ENCODE measurements around the gene TRPC6. TPM values are rescaled to one million over a fixed set of nuclear protein-coding genes. Genes with fewer than 3 reads are reported as not detected.

The TRPC6 gene
- total and polyA plus RNA-seq, 9 of the 15 experiments (the other 6 are each of a cell fraction or from before 2014, with no cell fraction given) = not detected

DNA sequence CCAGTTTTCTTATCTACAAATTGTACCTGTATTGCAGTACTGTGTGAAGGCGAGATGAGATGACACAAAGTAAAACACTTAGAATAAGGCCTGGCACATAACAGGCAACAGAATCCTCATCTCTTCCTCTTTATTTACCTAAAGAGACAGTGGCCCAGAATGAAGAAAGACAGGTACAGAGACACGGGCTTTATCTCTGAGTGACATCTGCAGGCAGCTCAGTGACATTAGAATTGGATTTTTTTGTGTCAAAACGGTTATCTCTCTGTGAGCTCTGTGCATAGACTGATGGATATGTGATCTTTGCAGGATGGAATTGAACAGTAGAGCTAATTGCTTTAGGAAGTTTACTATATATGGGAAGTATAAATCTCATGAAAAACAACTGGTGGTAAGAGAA lies 36.2 kb upstream of the TRPC6 start:
- in situ Hi-C loops (cut with MboI) (no loop called here), intact Hi-C loops (cut with micrococcal nuclease) (no loop called here)
- TF ChIP-seq E2F3 (CRISPR knock-in tag; IDR thresholded peaks at IDR 0.05) (no peak), GTF2F1 (IDR thresholded peaks at IDR 0.05; ENCODE audit: low read depth, low read length) (no peak), PRMT5 (CRISPR knock-in tag; IDR thresholded peaks at IDR 0.05) (no peak), LCOR (CRISPR knock-in tag; IDR thresholded peaks at IDR 0.05) (no peak), ZNF644 (tag; IDR thresholded peaks at IDR 0.05; ENCODE audit: low read depth) (no peak)
- TF ChIP-seq, protein P1, sequence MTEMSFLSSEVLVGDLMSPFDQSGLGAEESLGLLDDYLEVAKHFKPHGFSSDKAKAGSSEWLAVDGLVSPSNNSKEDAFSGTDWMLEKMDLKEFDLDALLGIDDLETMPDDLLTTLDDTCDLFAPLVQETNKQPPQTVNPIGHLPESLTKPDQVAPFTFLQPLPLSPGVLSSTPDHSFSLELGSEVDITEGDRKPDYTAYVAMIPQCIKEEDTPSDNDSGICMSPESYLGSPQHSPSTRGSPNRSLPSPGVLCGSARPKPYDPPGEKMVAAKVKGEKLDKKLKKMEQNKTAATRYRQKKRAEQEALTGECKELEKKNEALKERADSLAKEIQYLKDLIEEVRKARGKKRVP (CRISPR knock-in tag; IDR thresholded peaks at IDR 0.05) = no peak
- TF ChIP-seq, protein P2, sequence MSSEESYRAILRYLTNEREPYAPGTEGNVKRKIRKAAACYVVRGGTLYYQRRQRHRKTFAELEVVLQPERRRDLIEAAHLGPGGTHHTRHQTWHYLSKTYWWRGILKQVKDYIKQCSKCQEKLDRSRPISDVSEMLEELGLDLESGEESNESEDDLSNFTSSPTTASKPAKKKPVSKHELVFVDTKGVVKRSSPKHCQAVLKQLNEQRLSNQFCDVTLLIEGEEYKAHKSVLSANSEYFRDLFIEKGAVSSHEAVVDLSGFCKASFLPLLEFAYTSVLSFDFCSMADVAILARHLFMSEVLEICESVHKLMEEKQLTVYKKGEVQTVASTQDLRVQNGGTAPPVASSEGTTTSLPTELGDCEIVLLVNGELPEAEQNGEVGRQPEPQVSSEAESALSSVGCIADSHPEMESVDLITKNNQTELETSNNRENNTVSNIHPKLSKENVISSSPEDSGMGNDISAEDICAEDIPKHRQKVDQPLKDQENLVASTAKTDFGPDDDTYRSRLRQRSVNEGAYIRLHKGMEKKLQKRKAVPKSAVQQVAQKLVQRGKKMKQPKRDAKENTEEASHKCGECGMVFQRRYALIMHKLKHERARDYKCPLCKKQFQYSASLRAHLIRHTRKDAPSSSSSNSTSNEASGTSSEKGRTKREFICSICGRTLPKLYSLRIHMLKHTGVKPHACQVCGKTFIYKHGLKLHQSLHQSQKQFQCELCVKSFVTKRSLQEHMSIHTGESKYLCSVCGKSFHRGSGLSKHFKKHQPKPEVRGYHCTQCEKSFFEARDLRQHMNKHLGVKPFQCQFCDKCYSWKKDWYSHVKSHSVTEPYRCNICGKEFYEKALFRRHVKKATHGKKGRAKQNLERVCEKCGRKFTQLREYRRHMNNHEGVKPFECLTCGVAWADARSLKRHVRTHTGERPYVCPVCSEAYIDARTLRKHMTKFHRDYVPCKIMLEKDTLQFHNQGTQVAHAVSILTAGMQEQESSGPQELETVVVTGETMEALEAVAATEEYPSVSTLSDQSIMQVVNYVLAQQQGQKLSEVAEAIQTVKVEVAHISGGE (CRISPR knock-in tag; IDR thresholded peaks at IDR 0.05) = no peak
- Histone ChIP-seq H3K9ac (ENCODE audit: insufficient read depth in 1 of 2, low read depth in 2 of 2, low read length in 2 of 2) (no peak overlapping the region), H3K4me1 (replicated peaks in 1 of 2; ENCODE audit: control insufficient read depth in 2 of 2, insufficient read depth in 2 of 2, low read length in 2 of 2) (no peaks in the 10 kb centered on the region), H3K27ac (ENCODE audit: extremely low read depth, low read depth, low read length) (no peak overlapping the region), H3K9me1 (ENCODE audit: control insufficient read depth, insufficient read depth, low read length) (no peaks in the 10 kb centered on the region), H3K4me3 (no peak overlapping the region), H3K79me2 (ENCODE audit: control insufficient read depth, insufficient read depth, low read length) (no peaks in the 10 kb centered on the region), H3K9me3 (replicated peaks; ENCODE audit: control insufficient read depth, insufficient read depth, low read depth, low read length) (no peaks in the 10 kb centered on the region; the same call in 1 of the 2 replicates), H3K36me3 (ENCODE audit: control insufficient read depth, insufficient read depth, low read length) (no peaks in the 10 kb centered on the region), H2AFZ (ENCODE audit: low read depth, low read length) (no peak overlapping the region), H3K4me2 (ENCODE audit: insufficient read depth, low read length) (no peak overlapping the region), H4K20me1 (replicated peaks; ENCODE audit: control insufficient read depth, insufficient read depth, low read length) (no peaks in the 10 kb centered on the region), H3K27me3 (ENCODE audit: control insufficient read depth in 2 of 2, insufficient read depth in 2 of 2, low read length in 2 of 2) (no peaks in the 10 kb centered on the region)
- DNase-seq (ENCODE audit: extremely low read depth in 1 of 4, low spot score in 3 of 4) = no peak
- CTCF ChIA-PET (ENCODE audit: low intra/inter-chr PET ratio) = no interaction called here
- POLR2A ChIA-PET = interaction anchor here (0.9 kb wide), 1 partner anchor 295 kb away, joined by 3 read pairs; the partner anchor contains the start of gene CEP126
- 0% methylated on average over 3 of the region's 3 CpGs for WGBS (ENCODE audit: insufficient coverage, low coverage, missing lambda C conversion rate)
- no peak for ATAC-seq
- no TSS peak for BruUV-seq (replicated peaks)
- FAIRE-seq = no peak

Measured in K562 (cell line).